HAP-1 (cell line): Measurements from ENCODE around the gene NT5DC3.

ENCODE experiments used
- DNase-seq, 2 experiments: peaks; one replicate each; pipeline ENCODE4 v3.0.0-alpha.2; 2016 to 2020; ENCODE audit warnings: low spot score in 2 of 2
- H3K27me3 ChIP-seq: fragments of 250-450 bp; sonication (Bioruptor Pico); 2 replicates; pipeline ENCODE4 v1.5.1; 2020; ENCODE audit warnings: low read depth, mild to moderate bottlenecking, moderate library complexity
- H3K36me3 ChIP-seq: fragments of 250-450 bp; sonication (Bioruptor Pico); replicated peaks from 2 replicates; pipeline ENCODE4 v1.5.1; 2020; ENCODE audit warnings: mild to moderate bottlenecking
- H3K4me1 ChIP-seq: fragments of 250-450 bp; sonication (Bioruptor Pico); 2 replicates; pipeline ENCODE4 v1.5.1; 2020; ENCODE audit warnings: mild to moderate bottlenecking
- H3K4me3 ChIP-seq: fragments of 250-450 bp; sonication (Bioruptor Pico); 2 replicates; pipeline ENCODE4 v1.5.1; 2020; ENCODE audit warnings: mild to moderate bottlenecking, moderate library complexity
- H3K9me3 ChIP-seq: fragments of 250-450 bp; sonication (Bioruptor Pico); 2 replicates; pipeline ENCODE4 v1.5.1; 2020; ENCODE audit warnings: mild to moderate bottlenecking, moderate library complexity
- in situ Hi-C: fragments of 300-500 bp; cut with MboI; formaldehyde crosslinking; loops from 3 replicates; pipeline ENCODE4 v1.14.3; 2020; ENCODE audit warnings: low sequenced_read_pairs, inconsistent platforms, mixed read lengths

Gene NT5DC3

GRCh38 chr12:103806803-103807202 lies 34.2 kb downstream of the NT5DC3 start:
- H3K4me1 ChIP-seq, result peaks cover 9% of the 10 kb centered on the region
- H3K27me3 ChIP-seq, result no peaks in the 10 kb centered on the region
- H3K9me3 ChIP-seq, result no peaks in the 10 kb centered on the region
- no peak for DNase-seq
- H3K36me3 ChIP-seq, result peaks cover 4% of the 10 kb centered on the region
- no peak overlapping the region for H3K4me3 ChIP-seq
- in situ Hi-C loops, result no loop called here

DNA sequence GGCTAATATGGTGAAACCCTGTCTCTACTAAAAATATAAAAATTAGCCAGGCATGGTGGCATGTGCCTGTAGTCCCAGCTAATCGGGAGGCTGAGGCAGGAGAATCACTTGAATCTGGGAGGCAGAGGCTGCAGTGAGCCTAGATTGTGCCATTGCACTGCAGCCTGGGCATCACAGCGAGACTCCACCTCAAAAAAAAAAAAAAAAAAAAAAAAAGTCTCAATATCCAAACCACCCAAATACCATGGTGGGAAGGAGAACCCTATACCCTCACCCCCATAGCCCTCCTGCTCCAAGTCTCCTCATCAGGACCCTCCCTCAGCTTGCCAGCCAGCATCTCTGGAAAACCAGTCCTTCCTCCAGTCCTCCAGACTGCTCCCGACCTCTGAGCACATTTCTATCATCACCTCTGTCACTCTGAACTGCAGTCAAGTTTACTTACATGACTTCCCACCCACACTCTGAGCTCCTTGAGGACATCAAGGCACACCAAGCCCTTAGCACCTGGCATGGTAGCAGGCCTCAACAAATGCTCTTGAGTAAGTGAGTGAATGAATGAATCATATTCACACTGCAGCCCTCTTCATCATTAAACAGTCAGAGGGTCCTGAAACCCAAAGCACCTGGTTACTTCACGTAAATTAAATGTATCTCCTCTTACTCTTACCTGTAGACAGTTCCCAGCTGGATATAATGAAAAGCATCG lies 35.2 kb downstream of the NT5DC3 start:
- no peaks in the 10 kb centered on the region for H3K27me3 ChIP-seq
- DNase-seq, result no peak

DNA sequence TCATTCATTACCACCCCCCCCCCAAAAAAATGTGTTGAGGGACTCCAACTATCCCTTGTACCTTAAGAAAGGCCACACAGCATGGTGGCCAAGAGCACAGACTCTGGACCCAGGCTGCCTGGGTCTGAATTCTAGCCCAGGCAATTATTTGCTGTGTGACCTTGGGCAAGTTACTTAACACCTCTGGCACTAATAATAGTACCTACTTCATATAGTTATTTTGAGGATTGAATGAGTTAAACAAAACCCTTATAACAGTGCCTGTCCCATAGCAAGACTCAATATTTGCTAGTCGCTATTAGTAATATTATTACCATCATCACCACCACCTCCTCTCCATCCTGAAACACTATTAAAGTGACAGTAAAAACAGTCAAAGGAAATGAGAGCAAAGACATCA lies 37.2 kb downstream of the NT5DC3 start:
- DNase-seq, result no peak
- Histone ChIP-seq H3K27me3 (no peaks in the 10 kb centered on the region), H3K4me1 (peaks cover 9% of the 10 kb centered on the region), H3K4me3 (no peak overlapping the region), H3K9me3 (no peaks in the 10 kb centered on the region), H3K36me3 (peaks cover 7% of the 10 kb centered on the region)
- in situ Hi-C loops, result no loop called here

More for the DNA sequence above, 35.2 kb downstream of the NT5DC3 start:
- Histone ChIP-seq H3K4me3 (no peak overlapping the region), H3K9me3 (no peaks in the 10 kb centered on the region), H3K36me3 (peaks cover 4% of the 10 kb centered on the region), H3K4me1 (peaks cover 9% of the 10 kb centered on the region)
- in situ Hi-C loops, result no loop called here

GRCh38 chr12:103802586-103802886 lies 38.5 kb downstream of the NT5DC3 start:
- Histone ChIP-seq H3K4me1 (peaks cover 9% of the 10 kb centered on the region), H3K9me3 (no peaks in the 10 kb centered on the region), H3K27me3 (no peaks in the 10 kb centered on the region), H3K36me3 (peaks cover 7% of the 10 kb centered on the region), H3K4me3 (no peak overlapping the region)
- no peak for DNase-seq
- in situ Hi-C loops, result no loop called here

GRCh38 chr12:103801709-103802585 lies 39.1 kb downstream of the NT5DC3 start:
- Histone ChIP-seq H3K27me3 (no peaks in the 10 kb centered on the region), H3K4me1 (peaks cover 9% of the 10 kb centered on the region), H3K9me3 (no peaks in the 10 kb centered on the region), H3K4me3 (no peak overlapping the region), H3K36me3 (peaks cover 7% of the 10 kb centered on the region)
- in situ Hi-C loops, result no loop called here
- DNase-seq, result no peak

GRCh38 chr12:103799857-103800771 lies 40.9 kb downstream of the NT5DC3 start:
- Histone ChIP-seq H3K9me3 (no peaks in the 10 kb centered on the region), H3K27me3 (no peaks in the 10 kb centered on the region), H3K4me1 (peaks cover 2% of the 10 kb centered on the region), H3K4me3 (no peak overlapping the region), H3K36me3 (peaks cover 11% of the 10 kb centered on the region)
- DNase-seq, result no peak
- in situ Hi-C loops, result no loop called here

DNA sequence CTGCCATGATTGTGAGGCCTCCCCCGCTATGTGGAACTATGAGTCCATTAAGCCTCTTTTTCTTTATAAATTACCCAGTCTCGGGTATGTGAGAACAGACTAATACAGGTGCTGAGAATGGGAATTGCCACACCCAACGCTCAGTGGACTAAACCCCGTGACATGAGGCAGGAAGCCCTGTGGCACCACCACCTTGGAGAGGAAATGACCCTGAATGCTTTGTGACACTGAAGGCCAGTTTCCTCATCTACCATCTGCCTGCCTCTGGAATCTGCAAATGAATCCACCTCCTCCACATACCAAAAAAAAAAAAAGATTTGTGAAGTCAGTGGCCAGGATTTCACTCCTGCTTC lies 41.6 kb downstream of the NT5DC3 start:
- Histone ChIP-seq H3K9me3 (no peaks in the 10 kb centered on the region), H3K4me3 (no peak overlapping the region), H3K4me1 (no peaks in the 10 kb centered on the region; the same call in 1 of the 2 replicates), H3K36me3 (peaks cover 11% of the 10 kb centered on the region), H3K27me3 (no peaks in the 10 kb centered on the region)
- in situ Hi-C loops, result no loop called here
- no peak for DNase-seq

GRCh38 chr12:103798586-103798985 lies 42.4 kb downstream of the NT5DC3 start:
- no peaks in the 10 kb centered on the region for H3K4me1 ChIP-seq
- H3K27me3 ChIP-seq, result no peaks in the 10 kb centered on the region
- peaks cover 11% of the 10 kb centered on the region for H3K36me3 ChIP-seq
- in situ Hi-C loops, result no loop called here
- no peak for DNase-seq
- H3K9me3 ChIP-seq, result no peaks in the 10 kb centered on the region
- no peak overlapping the region for H3K4me3 ChIP-seq

DNA sequence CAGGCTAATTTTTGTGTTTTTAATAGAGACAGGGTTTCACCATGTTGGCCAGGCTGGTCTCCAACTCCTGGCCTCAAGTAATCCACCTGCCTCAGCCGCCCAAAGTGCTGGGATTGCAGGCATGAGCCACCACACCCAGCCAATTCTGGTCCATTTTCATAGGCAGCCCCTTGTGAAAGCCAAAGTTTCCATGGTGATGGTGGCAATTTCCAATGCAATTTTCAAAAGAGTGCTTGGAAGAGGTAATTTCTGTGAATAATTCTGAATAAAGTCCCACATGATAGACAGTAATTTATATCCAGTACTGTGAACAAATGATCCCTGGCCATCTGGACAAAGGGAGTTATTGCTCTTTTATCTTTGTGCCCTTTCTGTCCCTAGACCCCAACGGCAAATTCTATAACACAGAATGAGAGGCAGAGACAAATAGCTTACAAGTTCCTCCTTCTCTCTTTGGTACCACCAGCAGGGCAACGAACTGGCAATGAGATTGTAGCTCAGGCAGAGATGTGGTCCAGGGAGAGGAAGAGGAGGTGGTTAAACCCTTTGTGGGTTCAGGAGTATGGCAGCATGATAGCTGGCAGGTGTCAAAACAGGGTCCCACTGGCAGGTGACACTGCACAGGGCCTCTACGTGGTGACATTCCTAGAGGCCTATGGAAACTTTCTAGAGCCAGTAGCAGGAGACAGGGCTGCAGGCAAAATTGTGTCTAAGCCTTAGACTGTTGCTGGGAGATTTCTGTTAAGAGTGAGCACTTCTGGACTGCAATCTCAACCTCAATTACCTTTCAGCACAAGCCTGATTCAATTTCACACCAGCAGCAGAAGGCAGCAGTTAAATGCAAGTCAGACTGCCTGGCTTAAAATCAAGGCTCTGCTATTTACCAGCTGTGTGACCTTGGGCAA lies 46.5 kb downstream of the NT5DC3 start:
- peaks cover 21% of the 10 kb centered on the region for H3K36me3 ChIP-seq
- no peaks in the 10 kb centered on the region for H3K27me3 ChIP-seq
- no peaks in the 10 kb centered on the region for H3K4me1 ChIP-seq
- in situ Hi-C loops, result no loop called here
- DNase-seq, result no peak
- H3K9me3 ChIP-seq, result no peaks in the 10 kb centered on the region
- no peak overlapping the region for H3K4me3 ChIP-seq

- in situ Hi-C loops, result no loop called here
- peaks cover 21% of the 10 kb centered on the region for H3K36me3 ChIP-seq
These were observed 47.5 kb downstream of the NT5DC3 start for GRCh38 chr12:103793512-103794045.

DNA sequence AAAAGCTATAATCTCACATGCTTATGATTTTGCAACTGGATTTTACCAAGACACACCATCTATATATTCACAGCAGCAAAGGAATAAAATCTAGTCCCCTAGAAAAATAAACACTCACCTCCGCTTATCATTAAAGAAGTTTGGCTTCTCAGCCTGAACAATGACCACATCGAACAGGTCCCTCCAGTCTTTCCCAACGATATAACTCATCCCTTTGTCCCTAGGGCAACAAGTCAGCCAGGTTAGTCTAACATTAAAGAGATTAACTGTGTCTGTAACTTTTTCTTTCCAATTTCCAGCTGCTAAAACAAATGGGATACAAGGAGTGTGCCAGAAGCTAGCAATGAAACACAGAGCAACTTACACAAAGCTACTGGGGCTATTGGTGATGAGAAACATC lies 48.0 kb downstream of the NT5DC3 start:
- peaks cover 21% of the 10 kb centered on the region for H3K36me3 ChIP-seq
- H3K4me1 ChIP-seq, result no peaks in the 10 kb centered on the region
- in situ Hi-C loops, result no loop called here
- no peak for DNase-seq
- no peaks in the 10 kb centered on the region for H3K27me3 ChIP-seq
- H3K9me3 ChIP-seq, result no peaks in the 10 kb centered on the region
- H3K4me3 ChIP-seq, result no peak overlapping the region

More at GRCh38 chr12:103793512-103794045, 47.5 kb downstream of the NT5DC3 start:
- no peaks in the 10 kb centered on the region for H3K4me1 ChIP-seq
- H3K4me3 ChIP-seq, result no peak overlapping the region
- no peaks in the 10 kb centered on the region for H3K9me3 ChIP-seq
- H3K27me3 ChIP-seq, result no peaks in the 10 kb centered on the region
- no peak for DNase-seq

DNA sequence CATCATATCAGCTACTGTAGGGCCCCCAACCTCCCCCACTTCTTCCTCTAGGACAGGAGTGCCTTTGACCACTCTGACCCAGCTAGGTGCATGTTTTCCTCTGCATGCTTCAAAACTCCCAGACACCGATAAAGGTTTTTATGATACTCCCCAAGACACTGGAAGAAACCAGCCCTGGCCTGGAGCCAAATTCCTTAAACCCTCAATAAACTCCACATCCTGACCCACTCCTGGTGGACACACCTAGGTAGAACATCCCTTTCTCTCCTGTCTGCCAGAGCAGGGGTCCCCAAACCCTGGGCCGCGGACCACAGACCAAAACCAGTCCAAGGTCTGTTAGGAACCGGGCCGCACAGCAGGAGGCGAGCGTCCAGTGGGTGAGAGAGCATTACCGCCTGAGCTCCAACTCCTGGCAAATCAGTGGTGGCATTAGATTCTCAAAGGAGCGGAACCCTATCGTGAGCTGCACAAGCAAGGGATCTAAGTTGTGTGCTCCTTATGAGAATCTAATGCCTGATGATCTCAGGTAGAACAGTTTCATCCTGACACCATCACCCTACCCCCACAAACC lies 49.6 kb downstream of the NT5DC3 start:
- in situ Hi-C loops, result no loop called here
- Histone ChIP-seq H3K36me3 (peaks cover 17% of the 10 kb centered on the region), H3K4me1 (no peaks in the 10 kb centered on the region), H3K9me3 (no peaks in the 10 kb centered on the region), H3K4me3 (no peak overlapping the region), H3K27me3 (no peaks in the 10 kb centered on the region)
- no peak for DNase-seq
